Activated CD4-positive, alpha-beta memory T cell treated with anti-CD3 and anti-CD28 coated beads, Interleukin-2, amount 10 ng/mL, durations not matched to agents 7 days and 5 days (primary cell): ENCODE results near the gene TM7SF3. TPM values are rescaled to one million over a fixed set of nuclear protein-coding genes. Genes with fewer than 3 reads are reported as not detected.
A peak's percentile ranks its signal among the peaks of the same experiment; 100 is the strongest.
"Not testable (repeated sequence)": the region's sequence is repeated elsewhere in the genome, so short reads cannot be mapped to it uniquely, and the experiment has no call there.

Experiments used
- CTCF ChIA-PET: fragments of 350-600 bp; sonication (Branson Sonifier 250); formaldehyde crosslinking; loops from one replicate; lab custom pipeline; 2021; ENCODE audit warnings: antibody characterized with exemption, inconsistent platforms; lab: Charles Lee
- POLR2A ChIA-PET: fragments of 350-600 bp; sonication (Branson Sonifier 250); formaldehyde crosslinking; loops from one replicate; lab custom pipeline; 2021; ENCODE audit warnings: antibody characterized with exemption; lab: Charles Lee
- DNase-seq: peaks from one replicate; pipeline ENCODE4 v3.0.0-alpha.2; 2020
- H3K27ac Mint-ChIP-seq: one replicate; pipeline ENCODE4 v1.8.0; 2021; ENCODE audit warnings: mild to moderate bottlenecking, mixed read lengths
- H3K27me3 Mint-ChIP-seq: one replicate; pipeline ENCODE4 v1.8.0; 2021; ENCODE audit warnings: mixed read lengths
- H3K36me3 Mint-ChIP-seq: one replicate; pipeline ENCODE4 v1.8.0; 2021; ENCODE audit warnings: low read depth, mixed read lengths
- H3K4me1 Mint-ChIP-seq: one replicate; pipeline ENCODE4 v1.8.0; 2021; ENCODE audit warnings: mixed read lengths
- H3K4me3 Mint-ChIP-seq: one replicate; pipeline ENCODE4 v1.8.0; 2021; ENCODE audit warnings: mild to moderate bottlenecking, mixed read lengths
- H3K9me3 Mint-ChIP-seq: one replicate; pipeline ENCODE4 v1.8.0; 2021; ENCODE audit warnings: mixed read lengths
- total RNA-seq, 2 experiments: library from RNA; stranded (reverse); gene quantifications; one replicate each; pipeline ENCODE4 v1.2.3, GENCODE V29; 2021

Gene TM7SF3
- total RNA-seq, 2 experiments from 2014 or later, result 33.6 to 35.7 TPM

- H3K36me3 Mint-ChIP-seq, result peaks cover 49% of the 10 kb centered on the region
Measured at GRCh38 chr12:27034607-27035293, 20.6 kb upstream of the TM7SF3 start.

GRCh38 chr12:27032679-27033078 lies 18.5 kb upstream of the TM7SF3 start:
- no peak for DNase-seq
- no peak overlapping the region for H3K27ac Mint-ChIP-seq
- H3K27me3 Mint-ChIP-seq, result no peaks in the 10 kb centered on the region
- H3K9me3 Mint-ChIP-seq, result no peaks in the 10 kb centered on the region
- H3K36me3 Mint-ChIP-seq, result peaks cover 57% of the 10 kb centered on the region
- ChIA-PET POLR2A (no interaction called here), CTCF (no interaction called here)
- no peak overlapping the region for H3K4me3 Mint-ChIP-seq
- H3K4me1 Mint-ChIP-seq, result no peaks in the 10 kb centered on the region

More at GRCh38 chr12:27034607-27035293, 20.6 kb upstream of the TM7SF3 start:
- DNase-seq, result no peak
- H3K9me3 Mint-ChIP-seq, result no peaks in the 10 kb centered on the region
- no peak overlapping the region for H3K27ac Mint-ChIP-seq
- no peak overlapping the region for H3K4me3 Mint-ChIP-seq
- H3K27me3 Mint-ChIP-seq, result no peaks in the 10 kb centered on the region
- ChIA-PET POLR2A (no interaction called here), CTCF (no interaction called here)
- peaks cover 3% of the 10 kb centered on the region for H3K4me1 Mint-ChIP-seq

GRCh38 chr12:27031531-27031930 lies 17.3 kb upstream of the TM7SF3 start:
- no peaks in the 10 kb centered on the region for H3K9me3 Mint-ChIP-seq
- DNase-seq, result no peak

GRCh38 chr12:27026257-27026656 lies 12.1 kb upstream of the TM7SF3 start:
- Mint-ChIP-seq H3K4me1 (peaks cover 36% of the 10 kb centered on the region), H3K27ac (no peak overlapping the region), H3K4me3 (no peak overlapping the region), H3K36me3 (peaks cover 35% of the 10 kb centered on the region), H3K27me3 (no peaks in the 10 kb centered on the region), H3K9me3 (no peaks in the 10 kb centered on the region)
- ChIA-PET POLR2A (interaction anchor here (1.1 kb wide), 1 partner anchor 11 kb away, joined by 5 read pairs; no protein-coding TSS in a partner anchor), CTCF (interaction anchor here (1.1 to 1.9 kb wide), 2 partner anchors 11 to 13 kb away, joined by 4 to 8 read pairs; partner anchors contain the start of gene TM7SF3)
- DNase-seq, result no peak

More at GRCh38 chr12:27031531-27031930, 17.3 kb upstream of the TM7SF3 start:
- Mint-ChIP-seq H3K4me3 (no peak overlapping the region), H3K27ac (no peak overlapping the region), H3K27me3 (no peaks in the 10 kb centered on the region), H3K4me1 (no peaks in the 10 kb centered on the region), H3K36me3 (peaks cover 63% of the 10 kb centered on the region)
- ChIA-PET POLR2A (interaction anchor here (0.7 kb wide), 1 partner anchor 9 kb away, joined by 4 read pairs; the partner anchor contains the start of gene MED21), CTCF (no interaction called here)

- ChIA-PET CTCF (interaction anchor here (1.1 to 3.9 kb wide), 4 partner anchors 11 to 281 kb away, joined by 3 to 31 read pairs (median 4); partner anchors contain the start of gene TM7SF3), POLR2A (no interaction called here)
- Mint-ChIP-seq H3K4me1 (peaks cover 36% of the 10 kb centered on the region), H3K4me3 (no peak overlapping the region), H3K36me3 (peaks cover 26% of the 10 kb centered on the region), H3K9me3 (no peaks in the 10 kb centered on the region), H3K27ac (no peak overlapping the region), H3K27me3 (peaks cover 2% of the 10 kb centered on the region)
- DNase-seq, result no peak
Measured at GRCh38 chr12:27025116-27025515, 10.9 kb upstream of the TM7SF3 start.

- ChIA-PET CTCF (interaction anchor here (0.6 to 3.9 kb wide), 4 partner anchors 10 to 1067 kb away, joined by 3 to 31 read pairs (median 4); partner anchors contain the start of gene TM7SF3), POLR2A (no interaction called here)
- no peak for DNase-seq
- Mint-ChIP-seq H3K9me3 (no peaks in the 10 kb centered on the region), H3K4me1 (peaks cover 36% of the 10 kb centered on the region), H3K27me3 (peaks cover 2% of the 10 kb centered on the region), H3K27ac (no peak overlapping the region), H3K36me3 (peaks cover 20% of the 10 kb centered on the region), H3K4me3 (no peak overlapping the region)
Measured at GRCh38 chr12:27024291-27024690, 10.1 kb upstream of the TM7SF3 start.

- POLR2A ChIA-PET, result interaction anchor here (2.4 kb wide), 1 partner anchor 223 kb away, joined by 16 read pairs; the partner anchor contains the start of gene STK38L
- CTCF ChIA-PET, result interaction anchor here (0.9 to 3.4 kb wide), 2 partner anchors 286 to 288 kb away, joined by 3 to 27 read pairs; no protein-coding TSS in a partner anchor
- H3K4me3 Mint-ChIP-seq, result peak overlapping the region; percentile 19
- H3K27me3 Mint-ChIP-seq, result peaks cover 2% of the 10 kb centered on the region
- no peaks in the 10 kb centered on the region for H3K9me3 Mint-ChIP-seq
- H3K27ac Mint-ChIP-seq, result no peak overlapping the region
- no peak for DNase-seq
- H3K4me1 Mint-ChIP-seq, result peaks cover 45% of the 10 kb centered on the region
- H3K36me3 Mint-ChIP-seq, result peaks cover 3% of the 10 kb centered on the region
Measured at GRCh38 chr12:27020761-27021160, 6.6 kb upstream of the TM7SF3 start.

- POLR2A ChIA-PET, result interaction anchor here (0.8 kb wide), 1 partner anchor 9 kb away, joined by 3 read pairs; no protein-coding TSS in a partner anchor
- Mint-ChIP-seq H3K27me3 (peaks cover 2% of the 10 kb centered on the region), H3K27ac (no peak overlapping the region), H3K9me3 (no peaks in the 10 kb centered on the region), H3K4me1 (peaks cover 41% of the 10 kb centered on the region), H3K4me3 (no peak overlapping the region), H3K36me3 (peaks cover 3% of the 10 kb centered on the region)
- CTCF ChIA-PET, result interaction anchor here (0.9 to 6.3 kb wide), 2 partner anchors 264 to 288 kb away, joined by 3 to 101 read pairs; no protein-coding TSS in a partner anchor
- DNase-seq, result no peak
Measured at GRCh38 chr12:27018037-27018436, 3.9 kb upstream of the TM7SF3 start.

- not testable (repeated sequence) for DNase-seq, H3K27ac Mint-ChIP-seq, H3K27me3 Mint-ChIP-seq, H3K4me3 Mint-ChIP-seq, H3K9me3 Mint-ChIP-seq, H3K36me3 Mint-ChIP-seq
- ChIA-PET POLR2A (interaction anchor here (3.5 kb wide), 1 partner anchor 288 kb away, joined by 24 read pairs; no protein-coding TSS in a partner anchor), CTCF (interaction anchor here (6.3 kb wide), 1 partner anchor 289 kb away, joined by 101 read pairs; no protein-coding TSS in a partner anchor)
- H3K4me1 Mint-ChIP-seq, result peaks cover 41% of the 10 kb centered on the region
Measured at GRCh38 chr12:27017163-27017823, 3.1 kb upstream of the TM7SF3 start.

GRCh38 chr12:27015730-27016076 lies 1.5 kb upstream of the TM7SF3 start:
- DNase-seq, result no peak
- H3K9me3 Mint-ChIP-seq, result no peaks in the 10 kb centered on the region
- H3K27me3 Mint-ChIP-seq, result peaks cover under 1% of the 10 kb centered on the region
- H3K27ac Mint-ChIP-seq, result peak overlapping the region; percentile 95
- H3K4me1 Mint-ChIP-seq, result peaks cover 49% of the 10 kb centered on the region
- H3K36me3 Mint-ChIP-seq, result peaks cover 5% of the 10 kb centered on the region
- H3K4me3 Mint-ChIP-seq, result no peak overlapping the region
- ChIA-PET POLR2A (interaction anchor here (0.6 to 3.5 kb wide), 8 partner anchors 75 to 316 kb away, joined by 3 to 24 read pairs (median 4); partner anchors contain the start of genes INTS13, ITPR2 and STK38L), CTCF (interaction anchor here (0.6 to 6.3 kb wide), 22 partner anchors 8 to 358 kb away, joined by 3 to 101 read pairs (median 4); partner anchors contain the start of genes BMAL2, ITPR2, MED21 and STK38L)

- H3K36me3 Mint-ChIP-seq, result peaks cover 11% of the 10 kb centered on the region
- H3K27ac Mint-ChIP-seq, result peak overlapping the region; percentile 95
- DNase-seq, result no peak
- no peaks in the 10 kb centered on the region for H3K9me3 Mint-ChIP-seq
- CTCF ChIA-PET, result interaction anchor here (0.7 to 6.3 kb wide), 23 partner anchors 9 to 358 kb away, joined by 3 to 101 read pairs (median 4); partner anchors contain the start of genes BMAL2, ITPR2, MED21 and STK38L
- H3K27me3 Mint-ChIP-seq, result no peaks in the 10 kb centered on the region
- peaks cover 55% of the 10 kb centered on the region for H3K4me1 Mint-ChIP-seq
- POLR2A ChIA-PET, result interaction anchor here (0.6 to 3.5 kb wide), 12 partner anchors 11 to 317 kb away, joined by 3 to 24 read pairs (median 4); partner anchors contain the start of genes INTS13, ITPR2 and STK38L
- H3K4me3 Mint-ChIP-seq, result peak overlapping the region; percentile 90
Measured at GRCh38 chr12:27014859-27015729, 910 bp upstream of the TM7SF3 start.
